Caco-2 (cell line): ENCODE data around the gene HHLA2. TPM values are rescaled to one million over a fixed set of nuclear protein-coding genes. Genes with fewer than 3 reads are reported as not detected.

ENCODE experiments used
- BruUV-seq: library from RNA; stranded (reverse); fragments of 400-500 nt; replicated peaks from 2 replicates; lab custom pipeline; 2021; lab: Mats Ljungman, UMichigan
- CTCF ChIA-PET: fragments of 300-600 bp; sonication (Branson Sonifier 250); formaldehyde crosslinking; loops from one replicate; lab custom pipeline; 2022; ENCODE audit warnings: antibody characterized with exemption; lab: Charles Lee
- POLR2A ChIA-PET: fragments of 300-600 bp; sonication (Branson Sonifier 250); formaldehyde crosslinking; loops from one replicate; lab custom pipeline; 2022; ENCODE audit warnings: antibody characterized with exemption; lab: Charles Lee
- DNase-seq, 2 experiments: peaks; one replicate each; pipeline versions ENCODE4 v3.0.0 to v3.0.0-alpha.2; 2020 to 2022
- H3K27me3 ChIP-seq: replicated peaks from 2 replicates; pipeline ENCODE4 v1.6.0; 2011; ENCODE audit warnings: low read length; ENCODE audit not compliant: control insufficient read depth, insufficient read depth
- H3K36me3 ChIP-seq: 2 replicates; pipeline ENCODE4 v1.5.1; 2011; ENCODE audit warnings: low read length; ENCODE audit not compliant: control insufficient read depth, insufficient read depth
- H3K4me1 ChIP-seq: fragments of 250-450 bp; sonication (Bioruptor Pico); 2 replicates; pipeline ENCODE4 v1.5.1; 2020; ENCODE audit warnings: mild to moderate bottlenecking
- H3K4me3 ChIP-seq: 2 replicates; pipeline ENCODE4 v1.5.1; 2011; ENCODE audit warnings: low read depth, mild to moderate bottlenecking, control low read depth, low read length
- H3K9me3 ChIP-seq: fragments of 250-450 bp; sonication (Bioruptor Pico); 2 replicates; pipeline ENCODE4 v1.5.1; 2020; ENCODE audit warnings: mild to moderate bottlenecking, moderate library complexity
- H3K27ac Mint-ChIP-seq: one replicate; pipeline ENCODE4 v1.8.0; 2022; ENCODE audit warnings: mixed read lengths; ENCODE audit not compliant: unreplicated experiment
- H3K27me3 Mint-ChIP-seq: one replicate; pipeline ENCODE4 v1.8.0; 2022; ENCODE audit warnings: mixed read lengths; ENCODE audit not compliant: insufficient read depth, unreplicated experiment
- H3K36me3 Mint-ChIP-seq: one replicate; pipeline ENCODE4 v1.8.0; 2022; ENCODE audit warnings: mild to moderate bottlenecking, mixed read lengths; ENCODE audit not compliant: insufficient read depth, unreplicated experiment
- H3K4me1 Mint-ChIP-seq: one replicate; pipeline ENCODE4 v1.8.0; 2022; ENCODE audit warnings: low read depth, mixed read lengths; ENCODE audit not compliant: unreplicated experiment
- H3K4me3 Mint-ChIP-seq: one replicate; pipeline ENCODE4 v1.8.0; 2022; ENCODE audit warnings: mild to moderate bottlenecking, moderate library complexity, mixed read lengths; ENCODE audit not compliant: unreplicated experiment
- H3K9me3 Mint-ChIP-seq: one replicate; pipeline ENCODE4 v1.8.0; 2022; ENCODE audit warnings: mixed read lengths; ENCODE audit not compliant: unreplicated experiment
- intact Hi-C: fragments of 100-400 bp; cut with micrococcal nuclease; formaldehyde crosslinking; loops from one replicate; pipeline ENCODE4 v1.10.0; 2022; ENCODE audit not compliant: unreplicated experiment
- total RNA-seq: library from RNA; stranded (reverse); gene quantifications from 2 replicates; pipeline ENCODE4 v1.2.3, GENCODE V29; 2022
- TF ChIP-seq, protein P1 (sequence below), 2 experiments: fragments of 200-600 bp in 1 of 2; IDR thresholded peaks; 1 replicate in 1 of 2; 2 replicates in 1 of 2; pipeline versions ENCODE4 v1.5.1 to v1.8.0; 2011 to 2022; ENCODE audit warnings: antibody characterized with exemption in 1 of 2, control low read depth in 1 of 2, inconsistent platforms in 1 of 2, low read depth in 1 of 2, low read length in 1 of 2, mild to moderate bottlenecking in 1 of 2, moderate library complexity in 1 of 2; ENCODE audit not compliant: insufficient read depth in 1 of 2, severe bottlenecking in 1 of 2, unreplicated experiment in 1 of 2

Gene HHLA2
- total RNA-seq, 1 experiment from 2014 or later = 0.50 TPM

DNA sequence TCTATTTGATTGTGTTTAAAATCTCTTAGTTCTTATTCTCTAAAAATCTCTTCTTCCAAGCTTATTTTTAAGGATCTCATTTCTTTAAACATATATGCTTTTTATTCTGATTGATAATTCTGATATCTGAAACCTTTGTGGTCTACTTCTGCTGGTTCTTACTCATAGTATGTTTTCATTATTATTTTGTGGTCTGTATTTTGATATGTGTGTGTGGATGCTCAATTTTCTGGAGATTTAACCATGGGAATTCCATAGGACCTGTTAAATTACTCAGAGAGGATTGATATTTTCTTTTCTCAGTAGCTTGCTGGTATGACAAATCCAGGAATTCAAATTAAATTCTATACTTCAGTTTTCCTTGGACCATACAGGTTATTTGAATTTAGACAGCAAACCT lies 14.7 kb upstream of the HHLA2 start:
- 0 out of 2 replicates have a peak, but pooled peaks cover 6% of the 10 kb centered on the region for H3K4me1 ChIP-seq
- intact Hi-C loops = no loop called here
- ChIA-PET POLR2A (no interaction called here), CTCF (interaction anchor here (0.5 kb wide), 1 partner anchor 182 kb away, joined by 3 read pairs; no protein-coding TSS in a partner anchor)
- Mint-ChIP-seq H3K4me3 (no peak overlapping the region), H3K27ac (no peak overlapping the region), H3K27me3 (no peaks in the 10 kb centered on the region), H3K9me3 (peaks cover 17% of the 10 kb centered on the region), H3K36me3 (no peaks in the 10 kb centered on the region), H3K4me1 (peaks cover 6% of the 10 kb centered on the region)
- H3K27me3 ChIP-seq = no peaks in the 10 kb centered on the region
- peaks cover 10% of the 10 kb centered on the region; the same call in 1 of the 2 replicates for H3K9me3 ChIP-seq
- no peak overlapping the region for H3K4me3 ChIP-seq
- no peak for DNase-seq
- TF ChIP-seq, protein P1, sequence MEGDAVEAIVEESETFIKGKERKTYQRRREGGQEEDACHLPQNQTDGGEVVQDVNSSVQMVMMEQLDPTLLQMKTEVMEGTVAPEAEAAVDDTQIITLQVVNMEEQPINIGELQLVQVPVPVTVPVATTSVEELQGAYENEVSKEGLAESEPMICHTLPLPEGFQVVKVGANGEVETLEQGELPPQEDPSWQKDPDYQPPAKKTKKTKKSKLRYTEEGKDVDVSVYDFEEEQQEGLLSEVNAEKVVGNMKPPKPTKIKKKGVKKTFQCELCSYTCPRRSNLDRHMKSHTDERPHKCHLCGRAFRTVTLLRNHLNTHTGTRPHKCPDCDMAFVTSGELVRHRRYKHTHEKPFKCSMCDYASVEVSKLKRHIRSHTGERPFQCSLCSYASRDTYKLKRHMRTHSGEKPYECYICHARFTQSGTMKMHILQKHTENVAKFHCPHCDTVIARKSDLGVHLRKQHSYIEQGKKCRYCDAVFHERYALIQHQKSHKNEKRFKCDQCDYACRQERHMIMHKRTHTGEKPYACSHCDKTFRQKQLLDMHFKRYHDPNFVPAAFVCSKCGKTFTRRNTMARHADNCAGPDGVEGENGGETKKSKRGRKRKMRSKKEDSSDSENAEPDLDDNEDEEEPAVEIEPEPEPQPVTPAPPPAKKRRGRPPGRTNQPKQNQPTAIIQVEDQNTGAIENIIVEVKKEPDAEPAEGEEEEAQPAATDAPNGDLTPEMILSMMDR (IDR thresholded peaks at IDR 0.05; ENCODE audit: insufficient read depth in 1 of 2, low read depth in 1 of 2, low read length in 1 of 2, severe bottlenecking in 1 of 2, unreplicated experiment in 1 of 2) = no peak
- BruUV-seq = no TSS peak
- H3K36me3 ChIP-seq = no peaks in the 10 kb centered on the region

DNA sequence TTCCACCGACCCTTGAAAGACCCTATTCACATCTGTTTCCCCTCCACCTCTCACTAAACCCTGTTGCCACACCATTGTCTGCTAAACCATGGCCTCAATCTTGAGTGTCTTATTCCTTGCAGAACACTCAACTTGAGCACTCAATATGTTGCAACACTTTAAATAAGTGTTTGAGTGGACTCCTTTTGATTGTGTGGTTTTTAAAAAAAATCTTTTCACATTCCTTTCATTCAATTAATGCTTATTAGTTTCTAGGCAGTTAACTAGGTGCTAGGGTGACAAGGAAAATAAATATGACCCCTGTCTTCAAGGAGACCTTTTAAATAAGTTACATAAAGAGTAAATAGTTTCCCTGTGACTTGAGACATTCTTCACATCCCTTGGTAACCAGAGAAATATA lies 13.3 kb upstream of the HHLA2 start:
- Mint-ChIP-seq H3K36me3 (no peaks in the 10 kb centered on the region), H3K27ac (no peak overlapping the region), H3K4me3 (no peak overlapping the region), H3K27me3 (no peaks in the 10 kb centered on the region), H3K4me1 (peaks cover 6% of the 10 kb centered on the region), H3K9me3 (peaks cover 7% of the 10 kb centered on the region)
- ChIA-PET POLR2A (no interaction called here), CTCF (no interaction called here)
- H3K4me3 ChIP-seq = no peak overlapping the region
- 0 out of 2 replicates have a peak, but pooled peaks cover 6% of the 10 kb centered on the region for H3K4me1 ChIP-seq
- no peaks in the 10 kb centered on the region for H3K27me3 ChIP-seq
- intact Hi-C loops = no loop called here
- peaks cover 10% of the 10 kb centered on the region; the same call in 1 of the 2 replicates for H3K9me3 ChIP-seq
- TF ChIP-seq, protein P1 (IDR thresholded peaks at IDR 0.05; ENCODE audit: insufficient read depth in 1 of 2, low read depth in 1 of 2, low read length in 1 of 2, severe bottlenecking in 1 of 2, unreplicated experiment in 1 of 2) = no peak
- no peaks in the 10 kb centered on the region for H3K36me3 ChIP-seq
- no peak for DNase-seq
- no TSS peak for BruUV-seq

DNA sequence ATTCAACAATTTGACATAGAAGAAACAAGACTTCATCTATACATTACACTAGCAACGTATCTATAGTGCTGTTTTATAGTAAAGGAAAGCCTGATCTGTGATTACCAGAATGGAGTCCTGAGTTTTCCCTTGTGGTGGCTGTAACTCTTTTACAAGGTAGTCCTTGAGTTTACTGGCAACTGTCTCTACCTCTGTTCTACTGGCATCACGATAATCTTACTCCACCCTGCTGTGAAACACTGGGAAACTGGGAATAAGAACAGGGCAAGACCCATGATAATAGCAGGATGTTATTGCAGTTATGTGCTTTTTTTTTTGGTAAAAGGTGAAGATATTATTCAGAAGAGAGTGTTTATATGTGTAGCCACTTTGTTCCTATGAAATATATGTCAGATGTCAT lies 12.4 kb upstream of the HHLA2 start:
- Histone ChIP-seq H3K36me3 (no peaks in the 10 kb centered on the region), H3K4me3 (no peak overlapping the region), H3K4me1 (0 out of 2 replicates have a peak, but pooled peaks cover 6% of the 10 kb centered on the region), H3K9me3 (peaks cover 8% of the 10 kb centered on the region; the same call in 1 of the 2 replicates), H3K27me3 (no peaks in the 10 kb centered on the region)
- Mint-ChIP-seq H3K27ac (no peak overlapping the region), H3K4me1 (peaks cover 6% of the 10 kb centered on the region), H3K27me3 (no peaks in the 10 kb centered on the region), H3K4me3 (no peak overlapping the region), H3K9me3 (peaks cover 7% of the 10 kb centered on the region), H3K36me3 (no peaks in the 10 kb centered on the region)
- TF ChIP-seq, protein P1 (IDR thresholded peaks at IDR 0.05; ENCODE audit: insufficient read depth in 1 of 2, low read depth in 1 of 2, low read length in 1 of 2, severe bottlenecking in 1 of 2, unreplicated experiment in 1 of 2) = no peak
- ChIA-PET CTCF (no interaction called here), POLR2A (no interaction called here)
- intact Hi-C loops = no loop called here
- DNase-seq = no peak
- BruUV-seq = no TSS peak
